Measurements from ENCODE around the gene RPL27A. TPM values are rescaled to one million over a fixed set of nuclear protein-coding genes. Genes with fewer than 3 reads are reported as not detected.

The RPL27A gene
- total and polyA plus RNA-seq, 2 donors (not counting 3 experiments of a cell fraction or from before 2014, with no cell fraction given), result 1,303 to 1,363 TPM

- no TSS peak for BruUV-seq (replicated peaks)
- Histone ChIP-seq H3K4me1 (ENCODE audit: control insufficient read depth, extremely low read depth, insufficient read depth, low read length) (peaks cover 3% of the 10 kb centered on the region), H3K4me3 (replicated peaks in 1 of 3; ENCODE audit: insufficient read depth in 1 of 3, low read depth in 1 of 3, low read length in 3 of 3) (no peak overlapping the region), H3K27ac (ENCODE audit: insufficient read depth, low read depth, low read length) (no peak overlapping the region), H3K4me2 (ENCODE audit: insufficient read depth, low read length) (no peak overlapping the region), H3K36me3 (ENCODE audit: control insufficient read depth in 2 of 2, extremely low read depth in 1 of 2, insufficient read depth in 2 of 2, low read length in 2 of 2) (no peaks in the 10 kb centered on the region), H3K9me1 (replicated peaks; ENCODE audit: control insufficient read depth, extremely low read depth, insufficient read depth, low read length) (no peaks in the 10 kb centered on the region), H3K9ac (replicated peaks; ENCODE audit: extremely low read depth, insufficient read depth, low read length) (no peak overlapping the region), H4K20me1 (replicated peaks; ENCODE audit: control insufficient read depth, extremely low read depth, insufficient read depth, low read length) (no peaks in the 10 kb centered on the region), H2AFZ (ENCODE audit: low read depth, low read length) (no peak overlapping the region), H3K79me2 (ENCODE audit: control insufficient read depth, insufficient read depth, low read length) (no peaks in the 10 kb centered on the region), H3K9me3 (replicated peaks; ENCODE audit: control insufficient read depth, insufficient read depth, low read length) (no peaks in the 10 kb centered on the region), H3K27me3 (ENCODE audit: control insufficient read depth in 2 of 2, insufficient read depth in 2 of 2, low read length in 2 of 2) (no peaks in the 10 kb centered on the region)
- POLR2A ChIA-PET, result no interaction called here
- intact Hi-C loops (cut with micrococcal nuclease), result no loop called here
- dilution Hi-C loops (cut with MboI; ENCODE audit: extremely low pct_ligation_motif_present, low sequenced_read_pairs), result no loop called here
- FAIRE-seq (no peak), DNase-seq (ENCODE audit: low read depth, low spot score) (no peak)
- TF ChIP-seq POLR2AphosphoS5 (IDR thresholded peaks at IDR 0.05; ENCODE audit: insufficient read depth, low read depth, low read length) (no peak), POLR2A (IDR thresholded peaks at IDR 0.05; ENCODE audit: low read depth, low read length) (no peak), MYC (IDR thresholded peaks at IDR 0.05; ENCODE audit: low read depth, low read length) (no peak), FOS (IDR thresholded peaks at IDR 0.05; ENCODE audit: borderline replicate concordance, insufficient read depth, low read length) (no peak), CTCF (IDR thresholded peaks at IDR 0.05; ENCODE audit: extremely low read depth in 1 of 2, insufficient read depth in 1 of 2, low read depth in 1 of 2, low read length in 2 of 2) (no peak), MAX (IDR thresholded peaks at IDR 0.05; ENCODE audit: insufficient read depth, insufficient read length) (no peak), EZH2 (IDR thresholded peaks at IDR 0.05; ENCODE audit: borderline replicate concordance, low read depth, low read length, severe bottlenecking) (no peak), GATA2 (IDR thresholded peaks at IDR 0.05; ENCODE audit: insufficient read depth, insufficient read length, low read depth, low read length) (no peak), JUN (IDR thresholded peaks at IDR 0.05; ENCODE audit: borderline replicate concordance, insufficient read depth, insufficient read length, low read depth) (no peak)
- CTCF ChIA-PET, result no interaction called here
These were observed 22.6 kb downstream of the RPL27A start for GRCh38 chr11:8705146-8705545.

All from endothelial cell of umbilical vein (primary cell).